Measurements from ENCODE around the gene DAPP1. TPM values are rescaled to one million over a fixed set of nuclear protein-coding genes. Genes with fewer than 3 reads are reported as not detected.

DAPP1 gene
- total and polyA plus RNA-seq, 10 of the 15 experiments (the other 5 are each of a cell fraction or from before 2014, with no cell fraction given), result 46.5 to 147 (median 74.2) TPM

DNA sequence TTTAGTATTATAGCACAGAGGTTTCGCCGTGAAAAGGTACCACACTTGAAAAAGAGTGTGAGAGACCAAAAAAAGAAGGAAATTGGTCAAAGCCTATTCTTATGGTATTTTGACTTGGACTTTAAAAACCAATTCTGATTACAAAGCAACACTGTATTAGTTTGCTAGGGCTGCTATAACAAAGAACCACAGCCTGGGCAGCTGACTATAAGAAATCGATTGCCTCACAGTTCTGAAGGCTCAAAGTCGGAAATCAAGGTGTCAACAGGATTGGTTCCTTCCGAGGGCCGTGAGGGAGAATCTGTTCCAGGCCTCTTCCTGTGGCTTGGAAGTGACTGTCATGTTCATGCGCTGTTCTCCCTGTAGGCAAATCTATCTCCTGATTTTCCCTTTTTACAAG lies 17.9 kb downstream of the DAPP1 start:
- BruUV-seq (replicated peaks), result no TSS peak
- in situ Hi-C loops (cut with MboI) (loop anchor here (25.0 kb wide), 1 partner anchor 1178 kb away; no protein-coding TSS in a partner anchor), intact Hi-C loops (cut with micrococcal nuclease; ENCODE audit: unreplicated experiment) (no loop called here)
- H3K9me3 ChIP-seq (replicated peaks; ENCODE audit: control insufficient read depth, insufficient read depth, low read length), result no peaks in the 10 kb centered on the region
- peaks cover 13 to 26% of the 10 kb centered on the region in 2 experiments for H3K36me3 ChIP-seq (ENCODE audit: control insufficient read depth in 2 of 2, insufficient read depth in 2 of 2, low read length in 1 of 2)
- no peak overlapping the region for H3K27ac ChIP-seq (ENCODE audit: control insufficient read depth, insufficient read depth)
- ChIA-PET POLR2A (no interaction called here), CTCF (interaction anchor here (0.9 to 1.2 kb wide), 2 partner anchors 15 to 261 kb away, joined by 3 read pairs; no protein-coding TSS in a partner anchor), SMC1A (ENCODE audit: uncharacterized antibody, unreplicated experiment) (interaction anchor here (1.2 to 3.5 kb wide), 4 partner anchors 9 to 15 kb away, joined by 6 to 23 read pairs (median 10); no protein-coding TSS in a partner anchor), RAD21 (ENCODE audit: unreplicated experiment) (no interaction called here)
- H4K20me1 ChIP-seq (ENCODE audit: control insufficient read depth, insufficient read depth), result no peaks in the 10 kb centered on the region
- H3K4me1 ChIP-seq (ENCODE audit: control insufficient read depth, insufficient read depth, low read length), result no peaks in the 10 kb centered on the region
- no peak overlapping the region for H3K4me3 ChIP-seq
- no peaks in the 10 kb centered on the region for H3K27me3 ChIP-seq (replicated peaks in 1 of 2; ENCODE audit: control insufficient read depth in 2 of 2, insufficient read depth in 2 of 2, low read length in 1 of 2)
- 97% methylated on average over 7 of the region's 7 CpGs for WGBS (ENCODE audit: insufficient coverage, insufficient replicate concordance, low lambda C conversion rate, missing lambda C conversion rate)
- H2AFZ ChIP-seq (ENCODE audit: control insufficient read depth, low read depth, low read length), result no peak overlapping the region
- ATAC-seq (no peak), DNase-seq (ENCODE audit: low read depth, low spot score) (no peak), FAIRE-seq (no peak)
- no peak overlapping the region for H3K9ac ChIP-seq (ENCODE audit: control insufficient read depth, insufficient read depth, low read length)
- H3K4me2 ChIP-seq (ENCODE audit: control insufficient read depth, insufficient read depth), result no peak overlapping the region
- peaks cover 26% of the 10 kb centered on the region for H3K79me2 ChIP-seq (ENCODE audit: control insufficient read depth, insufficient read depth, low read length)
- no peak for TF ChIP-seq RAD51 (IDR thresholded peaks at IDR 0.05)
- TF ChIP-seq ESRRA (IDR thresholded peaks at IDR 0.05; ENCODE audit: low read length), result no peak
- no peak for TF ChIP-seq ZZZ3 (IDR thresholded peaks at IDR 0.05; ENCODE audit: control insufficient read depth, insufficient read length, low read depth)
- TF ChIP-seq, protein P1, sequence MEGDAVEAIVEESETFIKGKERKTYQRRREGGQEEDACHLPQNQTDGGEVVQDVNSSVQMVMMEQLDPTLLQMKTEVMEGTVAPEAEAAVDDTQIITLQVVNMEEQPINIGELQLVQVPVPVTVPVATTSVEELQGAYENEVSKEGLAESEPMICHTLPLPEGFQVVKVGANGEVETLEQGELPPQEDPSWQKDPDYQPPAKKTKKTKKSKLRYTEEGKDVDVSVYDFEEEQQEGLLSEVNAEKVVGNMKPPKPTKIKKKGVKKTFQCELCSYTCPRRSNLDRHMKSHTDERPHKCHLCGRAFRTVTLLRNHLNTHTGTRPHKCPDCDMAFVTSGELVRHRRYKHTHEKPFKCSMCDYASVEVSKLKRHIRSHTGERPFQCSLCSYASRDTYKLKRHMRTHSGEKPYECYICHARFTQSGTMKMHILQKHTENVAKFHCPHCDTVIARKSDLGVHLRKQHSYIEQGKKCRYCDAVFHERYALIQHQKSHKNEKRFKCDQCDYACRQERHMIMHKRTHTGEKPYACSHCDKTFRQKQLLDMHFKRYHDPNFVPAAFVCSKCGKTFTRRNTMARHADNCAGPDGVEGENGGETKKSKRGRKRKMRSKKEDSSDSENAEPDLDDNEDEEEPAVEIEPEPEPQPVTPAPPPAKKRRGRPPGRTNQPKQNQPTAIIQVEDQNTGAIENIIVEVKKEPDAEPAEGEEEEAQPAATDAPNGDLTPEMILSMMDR (IDR thresholded peaks at IDR 0.05 in 2 of 3, conservative IDR thresholded peaks at IDR 0.05 in 1 of 3; ENCODE audit: control insufficient read depth in 2 of 3, extremely low read depth in 1 of 3, insufficient read depth in 1 of 3, low read depth in 3 of 3, low read length in 3 of 3), result no peak
- TF ChIP-seq PAX8 (IDR thresholded peaks at IDR 0.05), result no peak
- no peak for TF ChIP-seq IKZF2 (IDR thresholded peaks at IDR 0.05)
- no peak for TF ChIP-seq ATF7 (IDR thresholded peaks at IDR 0.05; ENCODE audit: low read depth)
- TF ChIP-seq ZBTB40 (IDR thresholded peaks at IDR 0.05; ENCODE audit: borderline replicate concordance), result no peak
- TF ChIP-seq GABPA (IDR thresholded peaks at IDR 0.05; ENCODE audit: low read depth), result no peak
- TF ChIP-seq BMI1 (IDR thresholded peaks at IDR 0.05; ENCODE audit: borderline replicate concordance), result no peak
- no peak for TF ChIP-seq ZBED1 (IDR thresholded peaks at IDR 0.05; ENCODE audit: borderline replicate concordance)
